GM12865 (cell line): ENCODE results near the gene CNTNAP2.
A peak's percentile ranks its signal among the peaks of the same experiment; 100 is the strongest.

Experiments
- DNase-seq: peaks from one replicate; pipeline ENCODE4 v3.0.0; 2010; ENCODE audit warnings: low read depth
- H3K4me3 ChIP-seq: 2 replicates; pipeline ENCODE4 v1.5.1; 2011; ENCODE audit warnings: mild to moderate bottlenecking, low read depth, low read length, control low read depth
- TF ChIP-seq, protein P1 (sequence below): IDR thresholded peaks from 2 replicates; pipeline ENCODE4 v1.5.1; 2011; ENCODE audit warnings: low read length, control low read depth, low read depth, inconsistent platforms; ENCODE audit not compliant: insufficient read depth; ENCODE audit errors: missing control alignments

CNTNAP2 gene

DNA sequence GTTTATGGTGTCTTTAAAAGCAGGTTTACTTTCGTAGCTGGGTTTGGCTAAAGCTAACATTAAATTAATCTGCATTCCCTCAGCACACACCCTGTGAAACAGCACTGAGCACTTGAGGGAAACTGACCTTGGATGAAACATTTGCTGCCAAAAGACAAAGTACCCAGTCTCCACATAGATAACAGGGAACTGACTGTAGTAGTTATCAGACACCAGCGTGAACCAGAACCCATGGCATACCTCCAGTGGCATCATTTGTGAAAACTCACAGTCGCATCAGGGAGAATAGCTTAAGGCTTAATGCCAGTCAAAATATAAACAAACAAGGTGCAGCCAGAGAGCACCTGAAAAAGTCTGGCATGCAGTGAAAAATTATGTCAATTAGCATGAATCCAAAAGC, 2116.2 kb downstream of the CNTNAP2 start:
- H3K4me3 ChIP-seq: no peak overlapping the region
- no peak for DNase-seq
- TF ChIP-seq, protein P1, sequence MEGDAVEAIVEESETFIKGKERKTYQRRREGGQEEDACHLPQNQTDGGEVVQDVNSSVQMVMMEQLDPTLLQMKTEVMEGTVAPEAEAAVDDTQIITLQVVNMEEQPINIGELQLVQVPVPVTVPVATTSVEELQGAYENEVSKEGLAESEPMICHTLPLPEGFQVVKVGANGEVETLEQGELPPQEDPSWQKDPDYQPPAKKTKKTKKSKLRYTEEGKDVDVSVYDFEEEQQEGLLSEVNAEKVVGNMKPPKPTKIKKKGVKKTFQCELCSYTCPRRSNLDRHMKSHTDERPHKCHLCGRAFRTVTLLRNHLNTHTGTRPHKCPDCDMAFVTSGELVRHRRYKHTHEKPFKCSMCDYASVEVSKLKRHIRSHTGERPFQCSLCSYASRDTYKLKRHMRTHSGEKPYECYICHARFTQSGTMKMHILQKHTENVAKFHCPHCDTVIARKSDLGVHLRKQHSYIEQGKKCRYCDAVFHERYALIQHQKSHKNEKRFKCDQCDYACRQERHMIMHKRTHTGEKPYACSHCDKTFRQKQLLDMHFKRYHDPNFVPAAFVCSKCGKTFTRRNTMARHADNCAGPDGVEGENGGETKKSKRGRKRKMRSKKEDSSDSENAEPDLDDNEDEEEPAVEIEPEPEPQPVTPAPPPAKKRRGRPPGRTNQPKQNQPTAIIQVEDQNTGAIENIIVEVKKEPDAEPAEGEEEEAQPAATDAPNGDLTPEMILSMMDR: no peak

DNA sequence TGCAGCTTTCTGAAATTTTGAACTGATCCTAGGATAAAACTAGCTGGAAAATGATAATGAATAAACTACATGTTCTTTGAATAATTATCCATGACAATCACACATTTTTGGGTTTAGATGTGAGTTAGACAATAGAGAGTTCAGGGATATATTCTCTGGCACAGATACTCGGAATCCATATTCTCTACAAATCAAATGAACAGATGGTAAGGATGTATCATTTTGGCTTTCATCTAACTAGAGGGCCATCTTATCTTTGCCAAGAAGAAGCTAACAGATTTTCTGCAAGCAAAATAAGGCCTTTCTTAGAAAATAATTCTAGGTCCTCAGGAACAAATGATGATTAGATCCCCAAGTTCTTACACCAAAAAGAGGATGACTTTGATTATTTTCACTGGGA, 2118.1 kb downstream of the CNTNAP2 start:
- TF ChIP-seq, protein P1: no peak
- H3K4me3 ChIP-seq: no peak overlapping the region
- no peak for DNase-seq

DNA sequence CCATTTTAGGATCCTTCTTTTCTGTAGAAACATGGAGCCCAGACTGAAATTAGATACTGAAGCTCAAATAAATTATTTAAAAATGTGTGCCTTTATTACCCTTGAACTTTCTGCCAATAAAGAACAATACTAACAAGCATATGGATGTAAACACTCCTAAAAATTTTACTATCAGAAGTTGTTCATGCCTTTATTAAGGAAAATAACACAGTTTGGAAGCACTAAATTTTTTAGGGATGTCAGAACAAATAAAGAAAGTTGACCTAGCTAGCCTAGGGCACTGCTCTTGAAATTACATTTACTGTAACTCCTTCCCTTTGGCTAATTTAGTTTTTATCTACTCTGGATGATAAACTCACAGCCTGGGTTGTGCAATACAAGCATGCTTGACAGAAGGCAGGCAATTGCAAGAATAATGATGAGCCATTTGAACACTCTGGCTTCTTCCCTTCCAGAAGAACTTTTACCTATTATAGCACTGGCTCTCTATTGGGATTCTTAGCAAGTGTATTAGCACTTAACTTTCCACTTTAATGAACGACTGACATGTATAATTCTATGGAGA, 2122.2 kb downstream of the CNTNAP2 start:
- no peak overlapping the region for H3K4me3 ChIP-seq
- DNase-seq: no peak
- TF ChIP-seq, protein P1: no peak

DNA sequence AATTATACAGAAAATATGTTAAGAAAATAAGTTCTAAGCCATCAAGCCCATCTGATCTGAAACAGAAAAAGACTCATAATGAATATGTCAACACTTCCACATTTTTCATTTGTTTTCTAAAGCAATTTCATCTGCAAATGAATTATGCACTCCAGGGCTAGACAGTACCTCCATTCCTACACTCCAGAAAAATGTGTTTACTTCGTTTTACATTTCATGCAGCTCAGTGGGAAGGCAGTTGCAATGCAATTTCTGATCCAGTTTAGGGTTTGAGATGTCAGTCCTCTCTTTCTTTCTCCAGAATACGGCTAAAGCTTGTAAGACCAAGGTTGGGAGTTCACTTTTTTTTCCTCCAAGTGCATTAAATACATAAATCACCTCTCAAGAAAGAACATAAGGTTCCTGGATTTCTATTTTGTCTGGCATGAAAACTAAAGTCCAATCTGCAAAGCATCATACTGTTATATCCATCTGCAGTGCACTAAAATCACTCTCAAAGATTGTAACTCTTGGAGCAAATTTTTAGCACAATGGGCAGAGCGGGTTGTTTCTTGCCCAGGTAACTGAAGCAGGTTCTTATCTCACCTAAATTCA, 2125.2 kb downstream of the CNTNAP2 start:
- H3K4me3 ChIP-seq: no peak overlapping the region
- no peak for DNase-seq
- TF ChIP-seq, protein P1: no peak

DNA sequence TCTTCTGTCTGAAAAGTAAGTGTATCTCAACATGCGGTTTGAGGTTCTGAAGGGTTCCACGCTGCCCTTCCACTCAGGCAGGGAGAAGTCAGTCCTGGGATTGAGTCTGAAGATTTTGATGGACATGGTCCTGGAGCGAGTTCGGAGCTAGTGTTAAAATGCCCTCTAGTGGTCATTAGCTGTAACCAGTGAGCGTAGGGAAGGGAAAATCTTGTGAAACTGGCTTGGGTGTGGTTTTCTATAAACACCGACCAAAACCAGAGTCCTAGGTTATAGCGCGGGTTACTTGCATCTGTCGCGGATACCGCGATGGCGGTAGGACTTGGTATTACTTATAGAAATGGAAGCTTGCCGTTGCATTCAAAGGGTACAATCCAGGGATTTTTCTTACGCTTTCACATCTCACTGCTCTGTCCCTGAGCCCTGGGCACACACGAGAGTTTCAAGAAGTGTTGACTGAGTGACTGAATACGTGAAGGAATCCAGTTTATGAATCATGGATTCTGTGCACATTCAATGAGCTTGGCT, 2125.8 kb downstream of the CNTNAP2 start:
- no peak overlapping the region for H3K4me3 ChIP-seq
- TF ChIP-seq, protein P1: peak; percentile 82
- peak; percentile 56 for DNase-seq

DNA sequence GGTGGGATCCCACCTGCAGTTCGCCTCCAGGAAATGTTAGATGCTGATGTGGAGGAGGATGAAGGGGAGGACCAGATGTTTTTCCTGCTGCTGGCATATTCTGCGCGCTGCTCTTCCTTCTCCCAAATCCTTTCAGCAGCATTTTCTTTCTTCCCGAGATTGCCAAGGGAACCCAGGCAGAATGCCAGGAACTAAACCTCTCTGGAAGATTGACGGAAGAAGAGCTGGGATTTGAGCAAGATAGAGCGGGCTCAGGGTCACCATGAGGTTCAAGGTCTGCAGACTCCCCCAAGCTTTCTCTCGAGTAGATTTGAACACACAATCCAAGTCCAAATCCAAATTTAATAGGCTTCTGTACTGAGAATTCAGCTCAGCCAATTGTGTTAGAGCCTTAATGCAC, 2128.8 kb downstream of the CNTNAP2 start:
- H3K4me3 ChIP-seq: no peak overlapping the region
- DNase-seq: no peak
- TF ChIP-seq, protein P1: no peak

DNA sequence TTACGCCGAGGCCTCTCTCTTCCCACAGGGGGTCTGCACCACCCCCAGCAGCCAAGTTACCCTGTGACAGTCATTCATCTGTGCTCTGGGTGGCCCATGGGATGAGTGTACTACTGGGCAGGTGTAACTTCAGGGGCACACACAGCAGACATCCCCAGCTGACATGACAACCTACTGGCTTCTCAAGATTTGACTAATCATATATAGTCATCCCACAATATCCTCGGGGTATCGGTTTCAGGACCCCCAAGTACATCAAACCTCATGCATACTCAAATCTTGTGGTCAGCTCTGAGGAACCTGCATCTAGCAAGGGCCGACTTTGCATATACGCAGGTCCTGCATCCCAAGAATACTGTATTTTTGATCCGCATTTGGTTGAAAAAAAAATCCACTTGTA, 2137.0 kb downstream of the CNTNAP2 start:
- DNase-seq: peak; percentile 53
- TF ChIP-seq, protein P1: no peak
- H3K4me3 ChIP-seq: no peak overlapping the region
